ENCODE measurements around the gene NEGR1. TPM values are rescaled to one million over a fixed set of nuclear protein-coding genes. Genes with fewer than 3 reads are reported as not detected.

Gene NEGR1
- total and polyA plus RNA-seq, 12 donors, result 2.3 to 18.3 (median 5.2) TPM

DNA sequence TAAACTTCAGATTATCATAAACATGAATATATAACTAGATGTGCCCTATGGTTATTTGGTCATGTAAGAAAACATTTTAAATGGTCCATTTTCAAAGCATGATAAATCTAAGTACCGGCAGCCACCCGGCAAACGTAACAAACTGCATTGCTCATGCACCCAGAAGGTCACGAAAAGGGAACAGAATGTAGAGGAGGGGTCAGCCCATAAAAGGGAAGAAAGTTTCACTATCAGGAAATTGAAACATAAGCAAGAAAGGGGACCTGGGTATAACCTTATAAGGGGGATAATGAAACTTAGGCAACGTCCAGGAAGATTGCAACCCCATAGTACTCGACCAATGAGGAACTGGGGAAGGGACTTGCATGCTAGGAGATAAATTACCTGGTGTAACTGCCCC lies 780.3 kb downstream of the NEGR1 start:
- WGBS, 2 donors, result 72 to 80% methylated on average over 6 of the region's 6 CpGs
- Histone ChIP-seq H3K9me3 (peaks cover 0 to 4% (median 0%) of the 10 kb centered on the region in 11 donors), H3K27me3 (no peaks in the 10 kb centered on the region), H3K4me1 (no peaks in the 10 kb centered on the region), H3K27ac (no peak overlapping the region), H3K36me3 (no peaks in the 10 kb centered on the region), H3K4me3 (no peak overlapping the region)
- ATAC-seq (no peak), DNase-seq (no peak)
- intact Hi-C loops (cut with DNase I), result no loop called here
- TF ChIP-seq, protein P1, sequence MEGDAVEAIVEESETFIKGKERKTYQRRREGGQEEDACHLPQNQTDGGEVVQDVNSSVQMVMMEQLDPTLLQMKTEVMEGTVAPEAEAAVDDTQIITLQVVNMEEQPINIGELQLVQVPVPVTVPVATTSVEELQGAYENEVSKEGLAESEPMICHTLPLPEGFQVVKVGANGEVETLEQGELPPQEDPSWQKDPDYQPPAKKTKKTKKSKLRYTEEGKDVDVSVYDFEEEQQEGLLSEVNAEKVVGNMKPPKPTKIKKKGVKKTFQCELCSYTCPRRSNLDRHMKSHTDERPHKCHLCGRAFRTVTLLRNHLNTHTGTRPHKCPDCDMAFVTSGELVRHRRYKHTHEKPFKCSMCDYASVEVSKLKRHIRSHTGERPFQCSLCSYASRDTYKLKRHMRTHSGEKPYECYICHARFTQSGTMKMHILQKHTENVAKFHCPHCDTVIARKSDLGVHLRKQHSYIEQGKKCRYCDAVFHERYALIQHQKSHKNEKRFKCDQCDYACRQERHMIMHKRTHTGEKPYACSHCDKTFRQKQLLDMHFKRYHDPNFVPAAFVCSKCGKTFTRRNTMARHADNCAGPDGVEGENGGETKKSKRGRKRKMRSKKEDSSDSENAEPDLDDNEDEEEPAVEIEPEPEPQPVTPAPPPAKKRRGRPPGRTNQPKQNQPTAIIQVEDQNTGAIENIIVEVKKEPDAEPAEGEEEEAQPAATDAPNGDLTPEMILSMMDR (IDR thresholded peaks at IDR 0.05), result no peak

GRCh38 chr1:71498542-71498941 lies 783.8 kb downstream of the NEGR1 start:
- no peaks in the 10 kb centered on the region for H3K27me3 ChIP-seq

DNA sequence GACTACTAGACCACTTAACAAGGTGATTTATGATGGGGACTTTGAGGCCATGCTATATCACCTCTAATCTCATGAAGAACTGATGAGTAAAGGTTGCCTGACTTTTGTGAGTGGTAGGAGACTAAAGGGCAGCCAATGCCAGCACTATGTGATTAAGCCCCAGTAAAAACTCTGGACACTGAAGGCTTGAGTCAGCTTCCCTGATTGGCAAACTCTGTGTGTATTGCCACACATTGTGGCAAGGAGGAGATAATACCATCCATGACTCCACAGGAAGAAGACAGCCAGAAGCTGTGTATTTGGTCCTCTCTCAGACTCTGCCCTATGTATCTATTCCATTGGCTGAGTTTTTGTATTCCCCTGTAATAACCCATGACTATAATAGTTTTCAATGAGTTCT lies 788.2 kb downstream of the NEGR1 start:
- H3K9me3 ChIP-seq, result no peaks in the 10 kb centered on the region
- intact Hi-C loops (cut with DNase I), result no loop called here
- no peaks in the 10 kb centered on the region for H3K4me1 ChIP-seq
- ATAC-seq, result peak in 1 of 8 donors; percentile 25
- DNase-seq, result no peak
- H3K27ac ChIP-seq, result no peak overlapping the region
- H3K4me3 ChIP-seq, result no peak overlapping the region
- no peaks in the 10 kb centered on the region for H3K27me3 ChIP-seq
- H3K36me3 ChIP-seq, result no peaks in the 10 kb centered on the region
- TF ChIP-seq, protein P1 (IDR thresholded peaks at IDR 0.05), result no peak

More at GRCh38 chr1:71498542-71498941, 783.8 kb downstream of the NEGR1 start:
- no peaks in the 10 kb centered on the region for H3K36me3 ChIP-seq
- intact Hi-C loops (cut with DNase I), result no loop called here
- no peak overlapping the region for H3K27ac ChIP-seq
- H3K4me1 ChIP-seq, result no peaks in the 10 kb centered on the region
- DNase-seq (no peak), ATAC-seq (no peak)
- TF ChIP-seq, protein P1 (IDR thresholded peaks at IDR 0.05), result no peak
- H3K4me3 ChIP-seq, result no peak overlapping the region
- no peaks in the 10 kb centered on the region for H3K9me3 ChIP-seq

- H3K27ac ChIP-seq, result no peak overlapping the region
- 61 to 72% methylated on average over 7 of the region's 7 CpGs for WGBS, 2 donors
- intact Hi-C loops (cut with DNase I), result no loop called here
- ATAC-seq (no peak), DNase-seq (no peak)
- H3K36me3 ChIP-seq, result no peaks in the 10 kb centered on the region
- TF ChIP-seq, protein P1 (IDR thresholded peaks at IDR 0.05), result no peak
- H3K27me3 ChIP-seq, result no peaks in the 10 kb centered on the region
- H3K4me3 ChIP-seq, result peak overlapping the region in 5 of 10 donors; percentile 4 to 13 (median 5)
- no peaks in the 10 kb centered on the region for H3K4me1 ChIP-seq
- no peaks in the 10 kb centered on the region for H3K9me3 ChIP-seq
Measured at GRCh38 chr1:71492298-71493041, 789.9 kb downstream of the NEGR1 start.

Measured in heart right ventricle (tissue), 16 donors.